WTC11 (cell line): ENCODE results near the gene MFGE8. TPM values are rescaled to one million over a fixed set of nuclear protein-coding genes. Genes with fewer than 3 reads are reported as not detected.

Source experiments
- ATF3 ChIP-seq: sonication (generic); formaldehyde crosslinking; conservative IDR thresholded peaks from 2 replicates; pipeline ENCODE4 v1.8.1; 2022; ENCODE audit warnings: mild to moderate bottlenecking, missing genetic modification reagents
- ATF6 ChIP-seq: sonication (generic); formaldehyde crosslinking; IDR thresholded peaks from 2 replicates; pipeline ENCODE4 v1.8.1; 2023; ENCODE audit warnings: mild to moderate bottlenecking, missing genetic modification reagents
- CREM ChIP-seq: sonication (generic); formaldehyde crosslinking; IDR thresholded peaks from 2 replicates; pipeline ENCODE4 v1.8.1; 2022; ENCODE audit warnings: mild to moderate bottlenecking, missing genetic modification reagents, moderate library complexity
- E2F1 ChIP-seq: sonication (generic); formaldehyde crosslinking; IDR thresholded peaks from 2 replicates; pipeline ENCODE4 v1.8.0; 2022; ENCODE audit warnings: mild to moderate bottlenecking, missing genetic modification reagents
- ETV6 ChIP-seq: sonication (generic); formaldehyde crosslinking; IDR thresholded peaks from 2 replicates; pipeline ENCODE4 v1.8.1; 2022; ENCODE audit warnings: mild to moderate bottlenecking, missing genetic modification reagents
- FOXK1 ChIP-seq: sonication (generic); formaldehyde crosslinking; IDR thresholded peaks from 2 replicates; pipeline ENCODE4 v1.8.0; 2022; ENCODE audit warnings: mild to moderate bottlenecking, moderate library complexity, missing genetic modification reagents
- FOXP1 ChIP-seq: sonication (generic); formaldehyde crosslinking; IDR thresholded peaks from 2 replicates; pipeline ENCODE4 v1.8.0; 2022; ENCODE audit warnings: missing genetic modification reagents, mild to moderate bottlenecking, moderate library complexity, borderline replicate concordance
- FOXP4 ChIP-seq: sonication (generic); formaldehyde crosslinking; IDR thresholded peaks from 2 replicates; pipeline ENCODE4 v1.8.0; 2022; ENCODE audit warnings: mild to moderate bottlenecking, missing genetic modification reagents
- IRF1 ChIP-seq: sonication (generic); formaldehyde crosslinking; IDR thresholded peaks from 2 replicates; pipeline ENCODE4 v1.8.0; 2023; ENCODE audit warnings: missing genetic modification reagents
- IRF2 ChIP-seq: sonication (generic); formaldehyde crosslinking; IDR thresholded peaks from 2 replicates; pipeline ENCODE4 v1.8.0; 2022; ENCODE audit warnings: low read depth, missing genetic modification reagents, borderline replicate concordance
- MLX ChIP-seq: sonication (generic); formaldehyde crosslinking; IDR thresholded peaks from 2 replicates; pipeline ENCODE4 v1.8.1; 2023; ENCODE audit warnings: mild to moderate bottlenecking, missing genetic modification reagents, moderate library complexity
- PRDM15 ChIP-seq: sonication (generic); formaldehyde crosslinking; IDR thresholded peaks from 2 replicates; pipeline ENCODE4 v1.8.0; 2022; ENCODE audit warnings: missing genetic modification reagents
- PRRX2 ChIP-seq: fragments of 250-450 bp; sonication (Bioruptor Pico); IDR thresholded peaks from 2 replicates; pipeline ENCODE4 v1.8.0; 2021; ENCODE audit warnings: mild to moderate bottlenecking
- TEAD1 ChIP-seq: sonication (generic); formaldehyde crosslinking; IDR thresholded peaks from 2 replicates; pipeline ENCODE4 v1.8.0; 2022; ENCODE audit warnings: mild to moderate bottlenecking, missing genetic modification reagents
- ZMAT4 ChIP-seq: fragments of 250-450 bp; sonication (Bioruptor Pico); IDR thresholded peaks from 2 replicates; pipeline ENCODE4 v1.9.0; 2021; ENCODE audit warnings: mild to moderate bottlenecking
- ZNF121 ChIP-seq: sonication (generic); formaldehyde crosslinking; IDR thresholded peaks from 2 replicates; pipeline ENCODE4 v1.8.0; 2023; ENCODE audit warnings: missing genetic modification reagents
- ZNF416 ChIP-seq: fragments of 250-450 bp; sonication (Bioruptor Pico); IDR thresholded peaks from 2 replicates; pipeline ENCODE4 v1.9.0; 2021; ENCODE audit warnings: mild to moderate bottlenecking, inconsistent platforms
- ZNF425 ChIP-seq: fragments of 250-450 bp; sonication (Bioruptor Pico); conservative IDR thresholded peaks from 2 replicates; pipeline ENCODE4 v1.9.0; 2021; ENCODE audit warnings: mild to moderate bottlenecking
- ZNF532 ChIP-seq: fragments of 250-450 bp; sonication (Bioruptor Pico); IDR thresholded peaks from 2 replicates; pipeline ENCODE4 v1.9.0; 2021; ENCODE audit warnings: mild to moderate bottlenecking, borderline replicate concordance
- total RNA-seq: library from RNA; stranded (reverse); gene quantifications from 3 replicates; pipeline ENCODE4 v1.2.3, GENCODE V29; 2021

The MFGE8 gene
- total RNA-seq, 1 experiment from 2014 or later, result 719 TPM

- no peak for TF ChIP-seq ATF3
- no peak for TF ChIP-seq ZMAT4 (CRISPR knock-in tag)
- no peak for TF ChIP-seq TEAD1 (CRISPR knock-in tag)
- no peak for TF ChIP-seq ZNF416 (CRISPR knock-in tag)
- no peak for TF ChIP-seq PRRX2
- no peak for TF ChIP-seq ZNF532 (CRISPR knock-in tag)
- TF ChIP-seq IRF1 (CRISPR knock-in tag), result no peak
- no peak for TF ChIP-seq ATF6 (CRISPR knock-in tag)
- no peak for TF ChIP-seq CREM (CRISPR knock-in tag)
- TF ChIP-seq PRDM15, result no peak
- 0 out of 2 replicates have a peak, but pooled peaks have one; percentile 31 for TF ChIP-seq ETV6
- 0 out of 2 replicates have a peak, but pooled peaks have one; percentile 11 for TF ChIP-seq FOXK1 (CRISPR knock-in tag)
- TF ChIP-seq ZNF121, result peak; percentile 58; the same call in 1 of the 2 replicates
- peak; percentile 89; the same call in 1 of the 2 replicates for TF ChIP-seq FOXP4 (CRISPR knock-in tag)
- TF ChIP-seq E2F1 (CRISPR knock-in tag), result no peak
- TF ChIP-seq FOXP1 (CRISPR knock-in tag), result peak; percentile 87; the same call in 1 of the 2 replicates
- no peak for TF ChIP-seq ZNF425 (CRISPR knock-in tag)
- TF ChIP-seq IRF2, result no peak
- TF ChIP-seq MLX (CRISPR knock-in tag), result no peak
These were observed 25.8 kb upstream of the MFGE8 start (continued) for GRCh38 chr15:88938802-88939485.
